Mucosa of descending colon (tissue), 3 donors: ENCODE measurements around the gene WDFY3. TPM values are rescaled to one million over a fixed set of nuclear protein-coding genes. Genes with fewer than 3 reads are reported as not detected.

ENCODE experiments used
- ATAC-seq: fragments of 200-7000 bp; cut with Tn5 transposase; one replicate; pipeline ENCODE4 v1.9.1; 2020; ENCODE audit warnings: mild to moderate bottlenecking, moderate library complexity
- DNase-seq, 3 donors: peaks; one replicate each; pipeline ENCODE4 v3.0.0-alpha.2; 2020
- H3K36me3 ChIP-seq: fragments of 200-600 bp; one replicate; pipeline ENCODE4 v1.8.0; 2021; ENCODE audit warnings: low read depth, mild to moderate bottlenecking
- H3K4me1 ChIP-seq: fragments of 200-600 bp; one replicate; pipeline ENCODE4 v1.8.0; 2021; ENCODE audit warnings: low read depth, mild to moderate bottlenecking
- H3K4me3 ChIP-seq: fragments of 200-600 bp; one replicate; pipeline ENCODE4 v1.8.0; 2021; ENCODE audit warnings: mild to moderate bottlenecking
- H3K9me3 ChIP-seq: fragments of 200-600 bp; one replicate; pipeline ENCODE4 v1.8.0; 2021; ENCODE audit warnings: mild to moderate bottlenecking
- CTCF ChIP-seq: fragments of 200-600 bp; IDR thresholded peaks from one replicate; pipeline ENCODE4 v1.8.0; 2022; ENCODE audit warnings: antibody characterized with exemption, mild to moderate bottlenecking
- intact Hi-C, 2 donors: fragments of 100-400 bp; cut with DNase I in 1 of 2; cut with micrococcal nuclease in 1 of 2; formaldehyde crosslinking; loops; one replicate each; pipeline versions ENCODE4 v1.11.0 to v1.11.1; 2022; cut with DNase I, micrococcal nuclease
- total RNA-seq, 3 donors: library from RNA; stranded (reverse); fragmentation: NEBNext Ultra II Directional in 2 of 3; extraction: Animal tissue kit (Norgen Biotek cat#: 25700) in 2 of 3; gene quantifications; one replicate each; pipeline versions ENCODE4 v1.2.1 to v1.2.4, GENCODE V29; 2021 to 2023
- donor health status: DM: no; HTN: no; CAD: no; lungs with moderate emphysema.
- donor health status: DM: no; HTN: no; CAD: no.
- donor health status: DM: no; HTN: yes; CAD: no.

WDFY3 gene
- total RNA-seq, 3 donors from 2014 or later = 49.5 to 76.9 (median 55.5) TPM

- peaks cover 6% of the 10 kb centered on the region for H3K4me1 ChIP-seq
- no peak for TF ChIP-seq CTCF
- ATAC-seq (no peak), DNase-seq (no peak)
- H3K4me3 ChIP-seq = no peak overlapping the region
- intact Hi-C loops = no loop called here
- no peaks in the 10 kb centered on the region for H3K9me3 ChIP-seq
- H3K36me3 ChIP-seq = no peaks in the 10 kb centered on the region
These were observed 288.5 kb downstream of the WDFY3 start for GRCh38 chr4:84677995-84678394.

DNA sequence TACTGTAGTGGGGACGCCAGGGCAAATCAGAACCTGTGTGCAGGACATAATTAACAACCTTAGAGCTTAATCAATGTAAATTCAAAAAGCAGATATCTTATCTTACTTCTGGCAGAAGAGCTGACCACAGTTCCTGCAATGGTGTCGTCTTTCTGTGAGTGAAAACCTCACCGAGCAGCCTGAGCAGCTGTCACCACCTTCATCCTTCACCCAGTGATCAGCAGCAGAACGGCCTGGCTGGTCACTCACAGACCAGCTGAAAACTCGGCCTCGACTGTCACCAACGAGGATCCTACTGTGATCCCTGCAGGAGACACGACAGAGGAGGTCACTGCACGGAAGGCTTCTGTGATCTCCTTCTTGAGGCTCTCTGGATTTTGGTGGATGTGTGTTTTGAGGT, 289.4 kb downstream of the WDFY3 start:
- no peak for ATAC-seq
- DNase-seq = no peak
- H3K4me3 ChIP-seq = no peak overlapping the region
- H3K4me1 ChIP-seq = no peaks in the 10 kb centered on the region
- no peaks in the 10 kb centered on the region for H3K9me3 ChIP-seq
- intact Hi-C loops = no loop called here
- TF ChIP-seq CTCF = no peak
- H3K36me3 ChIP-seq = no peaks in the 10 kb centered on the region

DNA sequence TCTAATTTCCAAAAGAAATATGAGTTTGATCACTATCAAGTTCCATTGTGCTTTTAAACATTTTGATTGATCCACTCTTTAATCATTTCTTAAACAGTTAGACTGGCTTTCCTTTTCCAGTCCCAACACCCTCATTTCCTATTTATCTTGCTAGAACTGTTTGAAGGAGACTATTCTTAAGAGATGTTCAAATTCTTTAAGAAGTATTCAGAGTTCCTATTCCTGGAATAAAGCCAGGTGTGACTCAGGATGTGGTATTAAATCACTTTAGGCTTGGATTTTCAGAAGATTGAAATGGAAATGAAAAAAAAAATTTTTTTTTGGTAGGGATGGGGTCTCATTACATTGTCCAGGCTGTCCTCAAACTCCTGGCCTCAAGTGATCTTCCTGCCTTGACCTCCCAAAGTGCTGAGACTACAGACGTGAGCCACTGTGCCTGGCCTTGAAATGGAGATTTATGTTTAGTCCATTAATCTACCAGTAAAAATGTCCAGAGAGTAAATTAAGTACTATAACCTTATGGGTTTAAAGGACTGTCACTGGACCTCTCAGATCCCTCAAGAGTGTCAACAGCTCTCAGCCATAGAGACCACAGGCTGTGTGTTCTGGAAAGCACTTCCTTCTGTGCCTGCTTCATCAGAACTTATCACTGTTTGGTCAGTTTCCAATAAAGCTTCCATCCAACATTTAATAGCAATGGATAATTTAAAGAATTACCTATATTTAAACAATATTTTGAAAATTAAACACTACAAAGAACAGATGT, 292.8 kb downstream of the WDFY3 start:
- no peak for ATAC-seq
- Histone ChIP-seq H3K4me1 (no peaks in the 10 kb centered on the region), H3K4me3 (no peak overlapping the region), H3K9me3 (no peaks in the 10 kb centered on the region), H3K36me3 (no peaks in the 10 kb centered on the region)
- no peak for TF ChIP-seq CTCF
- no peak for DNase-seq
- intact Hi-C loops = no loop called here

DNA sequence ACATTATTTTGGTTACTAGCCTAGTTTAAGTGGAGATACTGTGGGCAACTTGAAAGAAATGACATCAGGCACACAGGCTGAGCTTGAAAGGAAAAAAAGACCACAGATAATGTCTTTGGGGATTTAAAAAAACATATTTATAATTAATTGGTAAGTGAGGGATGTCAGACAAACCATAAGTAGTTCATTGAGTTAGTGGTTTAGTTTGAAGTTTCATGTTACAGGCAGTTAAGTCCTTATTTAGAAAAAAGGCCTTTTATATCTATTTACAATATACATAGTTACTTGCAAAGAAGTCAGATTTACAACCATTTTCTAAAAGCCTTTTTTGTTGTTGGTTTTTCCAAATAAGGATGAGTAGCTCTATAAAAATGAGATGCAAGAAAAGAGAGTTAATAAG, 294.3 kb downstream of the WDFY3 start:
- H3K36me3 ChIP-seq = no peaks in the 10 kb centered on the region
- no peaks in the 10 kb centered on the region for H3K9me3 ChIP-seq
- DNase-seq (no peak), ATAC-seq (no peak)
- no peak for TF ChIP-seq CTCF
- H3K4me3 ChIP-seq = no peak overlapping the region
- no peaks in the 10 kb centered on the region for H3K4me1 ChIP-seq
- intact Hi-C loops = no loop called here

- Histone ChIP-seq H3K36me3 (no peaks in the 10 kb centered on the region), H3K4me1 (no peaks in the 10 kb centered on the region), H3K9me3 (no peaks in the 10 kb centered on the region), H3K4me3 (no peak overlapping the region)
- no peak for TF ChIP-seq CTCF
- DNase-seq (no peak), ATAC-seq (no peak)
- intact Hi-C loops = no loop called here
These were observed 297.3 kb downstream of the WDFY3 start for GRCh38 chr4:84669201-84669600.
